ENCODE results near the gene IGF1R. TPM values are rescaled to one million over a fixed set of nuclear protein-coding genes. Genes with fewer than 3 reads are reported as not detected.

The IGF1R gene
- total and polyA plus RNA-seq, 2 of the 13 experiments (the other 11 are each of a cell fraction or from before 2014, with no cell fraction given) = 15.9 to 18.4 TPM

- no peak for TF ChIP-seq ZBTB4 (CRISPR knock-in tag; IDR thresholded peaks at IDR 0.05; ENCODE audit: borderline replicate concordance)
- TF ChIP-seq GFI1 (CRISPR knock-in tag; IDR thresholded peaks at IDR 0.05; ENCODE audit: borderline replicate concordance) = no peak
- no peak for TF ChIP-seq CC2D1A (CRISPR knock-in tag; IDR thresholded peaks at IDR 0.05)
- TF ChIP-seq ZNF292 (CRISPR knock-in tag; IDR thresholded peaks at IDR 0.05; ENCODE audit: borderline replicate concordance, low read depth) = no peak
- no peak for TF ChIP-seq MLX (CRISPR knock-in tag; IDR thresholded peaks at IDR 0.05)
Observed at GRCh38 chr15:98894312-98894711, 246.0 kb downstream of the IGF1R start (continued).

- H3K4me3 ChIP-seq (replicated peaks in 1 of 3; ENCODE audit: insufficient read depth in 1 of 3, low read depth in 2 of 3, low read length in 3 of 3) = no peak overlapping the region
- peak overlapping the region; percentile 35 for H3K27ac ChIP-seq (ENCODE audit: extremely low read length, insufficient read depth, low read length)
- peaks cover 9% of the 10 kb centered on the region for H4K20me1 ChIP-seq (ENCODE audit: insufficient read depth, low read length)
- no peak for DNase-seq (ENCODE audit: low spot score)
- peaks cover 2% of the 10 kb centered on the region for H3K79me2 ChIP-seq (ENCODE audit: insufficient read depth, low read length)
- TF ChIP-seq MXD4 (CRISPR knock-in tag; IDR thresholded peaks at IDR 0.05) = no peak
- no peak for TF ChIP-seq ZNF768 (CRISPR knock-in tag; IDR thresholded peaks at IDR 0.05)
- TF ChIP-seq ASH2L (IDR thresholded peaks at IDR 0.05; ENCODE audit: insufficient read length, low read depth, low read length) = peak; percentile 11
- TF ChIP-seq DNMT3B (CRISPR knock-in tag; conservative IDR thresholded peaks at IDR 0.05) = no peak
- no peak; the same call in 2 of the 3 replicates for ATAC-seq
- intact Hi-C loops (cut with micrococcal nuclease; ENCODE audit: unreplicated experiment) = no loop called here
- BruUV-seq (replicated peaks) = no TSS peak
- no peak overlapping the region for H2AFZ ChIP-seq (ENCODE audit: low read length)
- peaks cover 15 to 67% of the 10 kb centered on the region in 2 experiments; a peak in 4 of 5 replicates for H3K36me3 ChIP-seq (replicated peaks in 1 of 2; ENCODE audit: control insufficient read depth in 1 of 2, insufficient read depth in 2 of 2, low read length in 2 of 2)
- H3K4me2 ChIP-seq (ENCODE audit: low read depth, low read length) = no peak overlapping the region
- WGBS (ENCODE audit: low lambda C conversion rate) = 87% methylated on average over 5 of the region's 5 CpGs
- H3K4me1 ChIP-seq (ENCODE audit: insufficient read depth, low read length) = peaks cover 29% of the 10 kb centered on the region
- FAIRE-seq = no peak
- CTCF ChIA-PET (ENCODE audit: low intra/inter-chr PET ratio, low total read pairs) = no interaction called here
- POLR2A ChIA-PET = no interaction called here
- no peak overlapping the region for H3K9ac ChIP-seq (ENCODE audit: insufficient read depth, low read depth, low read length)
- no peaks in the 10 kb centered on the region for H3K27me3 ChIP-seq (ENCODE audit: control insufficient read depth in 1 of 2, insufficient read depth in 2 of 2, low read length in 2 of 2)
- H3K9me3 ChIP-seq (ENCODE audit: low read length) = no peaks in the 10 kb centered on the region
- in situ Hi-C loops (cut with HindIII; ENCODE audit: extremely low pct_ligation_motif_present, low pct_unique_long_range_greater_than_20kb) = no loop called here
Observed at GRCh38 chr15:98896002-98896721, 247.8 kb downstream of the IGF1R start.
